Aorta (tissue), 5 donors: ENCODE data around the gene SMC1B. TPM values are rescaled to one million over a fixed set of nuclear protein-coding genes. Genes with fewer than 3 reads are reported as not detected.

Experiments
- ATAC-seq: fragments of 200-7000 bp; cut with Tn5 transposase; one replicate; pipeline ENCODE4 v1.9.1; 2022; ENCODE audit warnings: moderate library complexity; ENCODE audit not compliant: low FRiP score
- DNase-seq, 2 donors: peaks; one replicate each; pipeline ENCODE4 v3.0.0-alpha.2; 2020
- H3K27ac ChIP-seq, 2 donors: one replicate each; pipeline ENCODE4 v1.5.1; 2013; ENCODE audit warnings: low read length in 2 of 2, mild to moderate bottlenecking in 2 of 2, moderate library complexity in 2 of 2, control low read depth in 1 of 2, inconsistent platforms in 1 of 2, low read depth in 1 of 2
- H3K27me3 ChIP-seq, 2 donors: one replicate each; pipeline ENCODE4 v1.6.1; 2013; ENCODE audit warnings: control low read depth in 1 of 2, low read length in 1 of 2, mild to moderate bottlenecking in 1 of 2, moderate library complexity in 1 of 2; ENCODE audit not compliant: insufficient read depth in 2 of 2, control insufficient read depth in 1 of 2
- H3K36me3 ChIP-seq, 2 donors: one replicate each; pipeline ENCODE4 v1.6.1; 2013; ENCODE audit warnings: control low read depth in 1 of 2, low read length in 1 of 2, mild to moderate bottlenecking in 1 of 2; ENCODE audit not compliant: insufficient read depth in 2 of 2, control insufficient read depth in 1 of 2
- H3K4me1 ChIP-seq, 2 donors: one replicate each; pipeline ENCODE4 v1.6.1; 2013; ENCODE audit warnings: low read length in 2 of 2, control low read depth in 1 of 2, mild to moderate bottlenecking in 1 of 2, moderate library complexity in 1 of 2; ENCODE audit not compliant: insufficient read depth in 2 of 2, control insufficient read depth in 1 of 2
- H3K4me3 ChIP-seq, 2 donors: one replicate each; pipeline ENCODE4 v1.5.1; 2013; ENCODE audit warnings: low read length in 2 of 2, control low read depth in 1 of 2, mild to moderate bottlenecking in 1 of 2
- H3K9me3 ChIP-seq: one replicate; pipeline ENCODE4 v1.6.1; 2013; ENCODE audit warnings: mild to moderate bottlenecking, low read length; ENCODE audit not compliant: control insufficient read depth
- WGBS, 2 donors: extraction: QIAGEN DNeasy Blood & Tissue Kit; methylation state at CpG; one replicate each; pipeline ENCODE4 v1.1.7; 2013; 5-methylcytosine and 5-hydroxymethylcytosine counted together
- intact Hi-C, 2 donors: fragments of 100-400 bp; cut with DNase I; formaldehyde crosslinking; loops; one replicate each; pipeline versions ENCODE4 v1.14.2 to v1.15.0; 2022
- long read RNA-seq, 2 donors: library from polyadenylated mRNA; unstranded; transcript quantifications; one replicate each; pipeline ENCODE4 v2.0.0, GENCODE V29; 2020 to 2021
- polyA plus RNA-seq, 2 donors: library from polyadenylated mRNA; stranded (reverse); fragments of 200-250 nt; gene quantifications; one replicate each; pipeline ENCODE4 v1.2.3, GENCODE V29; 2013
- total RNA-seq, 2 donors: library from RNA; stranded (reverse); fragmentation: NEBNext Ultra II Directional; extraction: Animal tissue kit (Norgen Biotek cat#: 25700); gene quantifications; one replicate each; pipeline ENCODE4 v1.2.1, GENCODE V29; 2021
- donor health status: healthy with polysubstance abuse.
- donor health status: Bipolar disorder and iron deficiency.
- donor health status: DM: no; HTN: no; CAD: no.
- donor health status: DM: no; HTN: no; CAD: no.
- donor health status: DM: yes; HTN: yes; CAD: no.

Gene SMC1B, protein sequence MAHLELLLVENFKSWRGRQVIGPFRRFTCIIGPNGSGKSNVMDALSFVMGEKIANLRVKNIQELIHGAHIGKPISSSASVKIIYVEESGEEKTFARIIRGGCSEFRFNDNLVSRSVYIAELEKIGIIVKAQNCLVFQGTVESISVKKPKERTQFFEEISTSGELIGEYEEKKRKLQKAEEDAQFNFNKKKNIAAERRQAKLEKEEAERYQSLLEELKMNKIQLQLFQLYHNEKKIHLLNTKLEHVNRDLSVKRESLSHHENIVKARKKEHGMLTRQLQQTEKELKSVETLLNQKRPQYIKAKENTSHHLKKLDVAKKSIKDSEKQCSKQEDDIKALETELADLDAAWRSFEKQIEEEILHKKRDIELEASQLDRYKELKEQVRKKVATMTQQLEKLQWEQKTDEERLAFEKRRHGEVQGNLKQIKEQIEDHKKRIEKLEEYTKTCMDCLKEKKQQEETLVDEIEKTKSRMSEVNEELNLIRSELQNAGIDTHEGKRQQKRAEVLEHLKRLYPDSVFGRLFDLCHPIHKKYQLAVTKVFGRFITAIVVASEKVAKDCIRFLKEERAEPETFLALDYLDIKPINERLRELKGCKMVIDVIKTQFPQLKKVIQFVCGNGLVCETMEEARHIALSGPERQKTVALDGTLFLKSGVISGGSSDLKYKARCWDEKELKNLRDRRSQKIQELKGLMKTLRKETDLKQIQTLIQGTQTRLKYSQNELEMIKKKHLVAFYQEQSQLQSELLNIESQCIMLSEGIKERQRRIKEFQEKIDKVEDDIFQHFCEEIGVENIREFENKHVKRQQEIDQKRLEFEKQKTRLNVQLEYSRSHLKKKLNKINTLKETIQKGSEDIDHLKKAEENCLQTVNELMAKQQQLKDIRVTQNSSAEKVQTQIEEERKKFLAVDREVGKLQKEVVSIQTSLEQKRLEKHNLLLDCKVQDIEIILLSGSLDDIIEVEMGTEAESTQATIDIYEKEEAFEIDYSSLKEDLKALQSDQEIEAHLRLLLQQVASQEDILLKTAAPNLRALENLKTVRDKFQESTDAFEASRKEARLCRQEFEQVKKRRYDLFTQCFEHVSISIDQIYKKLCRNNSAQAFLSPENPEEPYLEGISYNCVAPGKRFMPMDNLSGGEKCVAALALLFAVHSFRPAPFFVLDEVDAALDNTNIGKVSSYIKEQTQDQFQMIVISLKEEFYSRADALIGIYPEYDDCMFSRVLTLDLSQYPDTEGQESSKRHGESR
- total RNA-seq (not detected), polyA plus RNA-seq (not detected)
- long read RNA-seq, donor 1, partial matches to known transcripts = 0 of 5 reads
- long read RNA-seq, donor 1, other reads (novel, unspliced or antisense) = 5 of 5 reads
- long read RNA-seq, donor 2, partial matches to known transcripts = 0 of 5 reads
- long read RNA-seq, donor 2, other reads (novel, unspliced or antisense) = 5 of 5 reads

DNA sequence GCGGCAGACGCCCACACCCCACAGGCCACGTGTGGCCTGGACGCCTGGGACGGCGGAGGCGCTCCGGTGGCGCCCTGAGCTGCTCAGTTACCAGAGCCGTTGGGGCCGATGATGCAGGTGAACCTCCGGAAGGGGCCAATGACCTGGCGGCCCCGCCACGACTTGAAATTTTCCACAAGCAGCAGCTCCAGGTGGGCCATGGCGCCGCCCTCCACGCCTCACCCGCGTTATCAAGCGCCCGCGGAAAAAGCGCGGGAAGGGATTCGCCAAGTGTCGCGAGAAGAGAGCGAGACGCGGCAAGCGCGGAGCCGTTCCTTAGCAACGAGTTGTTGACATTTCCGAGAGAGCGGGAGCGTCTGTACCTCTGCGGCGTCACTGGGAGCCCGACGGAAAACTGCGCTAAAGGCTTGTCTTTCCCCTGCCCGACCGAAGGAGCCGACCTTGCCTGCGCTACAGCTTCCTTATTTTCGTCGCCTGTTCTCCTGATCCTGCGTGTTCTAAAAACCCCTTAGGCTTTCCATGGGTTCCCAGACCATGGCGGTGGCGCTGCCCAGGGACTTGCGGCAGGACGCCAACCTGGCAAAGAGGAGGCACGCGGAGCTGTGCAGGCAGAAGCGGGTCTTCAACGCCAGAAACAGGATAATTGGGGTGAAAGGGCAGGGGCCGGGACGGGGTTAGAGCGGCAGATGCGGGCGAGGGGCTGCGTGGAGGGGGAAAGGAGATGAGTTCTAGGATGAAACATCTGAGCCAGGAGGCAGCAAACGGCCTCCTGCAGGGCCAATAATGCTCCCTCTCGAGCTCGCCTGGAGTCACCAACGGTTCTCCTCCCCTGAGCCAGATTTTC, at the start of gene SMC1B, which contains the start of gene RIBC2:
TSS of gene SMC1B (minus strand) at position 232 of the 844 bp plus-strand sequence. CDS start at position 200, 32 bp downstream.
TSS of gene RIBC2 (plus strand) at position 326 of the 844 bp plus-strand sequence. CDS start at position 520, 194 bp downstream.
- DNase-seq (peak; percentile 88 to 93), ATAC-seq (peak; percentile 93)
- WGBS, 2 donors = 7 to 12% methylated on average over 68 of the region's 68 CpGs

DNA sequence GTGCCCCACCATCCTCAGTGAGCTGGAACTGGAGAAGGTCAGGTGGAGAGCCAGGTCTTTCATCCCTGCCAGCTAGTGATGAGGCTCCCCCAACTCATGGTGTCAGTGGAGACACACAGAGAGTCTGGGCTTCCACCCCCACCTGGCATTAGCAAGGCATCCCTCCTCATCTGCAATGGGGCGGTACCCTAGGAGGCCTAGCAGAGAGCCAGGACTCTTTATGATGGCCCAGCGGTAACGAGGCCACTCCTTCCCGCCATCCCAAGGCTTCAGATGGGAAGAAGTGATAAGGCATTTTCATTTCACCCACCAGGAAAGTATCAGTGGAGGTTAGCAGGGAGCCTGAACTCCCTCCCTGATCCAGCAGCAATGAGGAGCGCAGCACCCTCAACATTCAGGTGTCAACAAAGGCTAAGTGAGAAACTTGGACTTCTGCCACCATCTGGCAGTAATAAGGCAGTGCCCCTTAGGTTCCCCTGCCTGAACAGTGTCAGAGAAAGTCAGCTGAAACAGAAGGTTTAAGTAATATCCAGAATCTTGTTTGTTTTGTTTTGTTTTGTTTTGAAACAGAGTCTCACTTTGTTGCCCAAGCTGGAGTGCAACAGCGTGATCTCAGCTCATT, 48.7 kb upstream of the SMC1B start:
- Histone ChIP-seq H3K27me3 (no peaks in the 10 kb centered on the region), H3K27ac (no peak overlapping the region), H3K9me3 (no peaks in the 10 kb centered on the region), H3K4me3 (no peak overlapping the region), H3K36me3 (no peaks in the 10 kb centered on the region), H3K4me1 (no peaks in the 10 kb centered on the region)
- no peak for DNase-seq
- intact Hi-C loops = no loop called here
- WGBS, 2 donors = 88 to 95% methylated on average over 6 of the region's 6 CpGs
- no peak for ATAC-seq

More for the DNA sequence above, at the start of gene SMC1B, which contains the start of gene RIBC2:
- Histone ChIP-seq H3K4me3 (peak within 1 kb of the TSS; percentile 0 to 20), H3K4me1 (no peaks in the 10 kb centered on the region), H3K36me3 (no peaks in the 10 kb centered on the region), H3K27me3 (no peaks in the 10 kb centered on the region), H3K27ac (no peak within 1 kb of the TSS), H3K9me3 (no peaks in the 10 kb centered on the region)
- intact Hi-C loops = loop anchor here in 1 of 2 donors (5.0 kb wide), 1 partner anchor 96 kb away; no protein-coding TSS in a partner anchor

DNA sequence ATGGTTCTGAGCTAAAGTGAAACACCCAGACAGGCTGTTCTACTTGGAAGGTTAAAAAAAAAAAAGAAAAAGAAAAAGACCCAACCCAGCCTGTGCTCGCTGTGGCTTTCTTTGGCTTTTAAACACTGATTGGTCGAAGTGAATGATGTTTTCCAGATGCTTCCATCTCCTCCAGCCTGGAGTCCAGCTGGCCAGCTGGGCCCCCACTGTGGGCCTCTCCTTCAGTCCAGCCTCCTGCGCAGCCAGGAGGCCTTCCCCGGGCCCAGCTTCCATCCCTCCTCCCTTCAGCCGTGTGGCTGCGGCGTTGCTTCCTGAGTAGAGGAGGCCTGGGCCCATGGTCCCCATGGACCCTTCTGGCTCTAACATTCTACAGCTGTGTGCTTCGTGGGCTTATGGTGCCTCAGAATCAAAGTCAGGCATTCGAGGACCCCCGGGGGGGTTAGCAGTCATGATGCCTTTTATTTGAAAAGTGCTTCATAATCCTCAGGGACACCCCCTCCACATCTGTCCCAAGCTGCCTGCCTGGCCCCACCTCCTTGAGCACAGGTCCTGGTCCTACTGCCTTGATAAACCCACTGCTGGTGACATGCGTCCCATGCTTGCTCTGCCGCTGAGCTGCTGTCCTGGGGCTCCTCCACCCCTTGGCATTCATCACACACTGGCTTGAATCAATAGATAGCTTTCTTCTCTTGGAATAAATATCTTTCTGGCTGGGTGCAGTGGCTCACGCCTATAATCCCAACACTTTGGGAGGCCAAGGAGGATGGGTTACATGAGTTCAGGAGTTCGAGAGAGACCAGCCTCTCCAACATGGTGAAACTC, 47.1 kb upstream of the SMC1B start:
- Histone ChIP-seq H3K27me3 (no peaks in the 10 kb centered on the region), H3K36me3 (no peaks in the 10 kb centered on the region), H3K27ac (no peak overlapping the region), H3K4me1 (no peaks in the 10 kb centered on the region), H3K4me3 (no peak overlapping the region), H3K9me3 (no peaks in the 10 kb centered on the region)
- peak in 1 of 2 donors; percentile 70 for DNase-seq
- 37 to 41% methylated on average over 14 of the region's 14 CpGs for whole genome bisulfite sequencing, 2 donors
- intact Hi-C loops = no loop called here
- peak; percentile 90 for ATAC-seq

DNA sequence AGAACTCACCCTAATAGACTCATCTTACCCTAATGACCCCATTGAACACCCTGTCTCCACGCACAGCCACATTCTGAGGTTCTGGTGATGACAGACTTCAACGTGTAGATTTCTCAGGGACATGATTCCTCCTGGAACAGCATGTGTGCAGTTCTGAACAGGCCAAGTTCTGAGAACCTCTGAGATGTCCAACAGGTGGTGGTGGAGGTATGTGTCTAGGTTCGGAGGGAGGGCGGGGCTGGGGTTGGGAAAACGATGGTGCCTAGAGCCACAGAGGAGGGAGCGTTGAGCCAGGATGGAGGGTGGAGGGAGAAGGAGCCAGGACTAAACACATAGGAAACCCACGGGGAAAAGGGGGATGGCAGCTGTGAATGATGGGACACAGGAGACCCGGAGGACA, 45.8 kb upstream of the SMC1B start:
- H3K4me1 ChIP-seq = no peaks in the 10 kb centered on the region
- WGBS, 2 donors = 92 to 94% methylated on average over 8 of the region's 8 CpGs
- intact Hi-C loops = no loop called here
- H3K36me3 ChIP-seq = no peaks in the 10 kb centered on the region
- no peaks in the 10 kb centered on the region for H3K27me3 ChIP-seq
- no peak overlapping the region for H3K4me3 ChIP-seq
- ATAC-seq (no peak), DNase-seq (peak in 1 of 2 donors; percentile 29)
- no peaks in the 10 kb centered on the region for H3K9me3 ChIP-seq
- no peak overlapping the region for H3K27ac ChIP-seq

DNA sequence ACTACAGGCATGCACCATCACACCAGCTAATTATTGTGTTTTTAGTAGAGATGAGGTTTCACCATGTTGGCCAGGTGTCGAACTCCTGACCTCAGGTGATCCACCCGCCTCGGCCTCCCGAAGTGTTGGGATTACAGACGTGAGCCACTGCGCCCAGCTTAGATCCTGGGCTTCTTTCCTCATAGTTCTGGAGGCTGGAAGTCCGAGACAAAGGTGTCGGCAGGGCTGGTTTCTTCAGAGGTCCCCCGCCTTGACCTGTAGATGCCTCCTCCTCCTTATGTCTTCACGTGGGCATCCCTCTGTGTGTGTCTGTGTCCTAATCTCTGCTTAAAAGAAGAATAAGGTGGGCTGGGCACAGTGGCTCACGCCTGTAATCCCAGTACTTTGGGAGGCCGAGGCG, 45.1 kb upstream of the SMC1B start:
- Histone ChIP-seq H3K4me1 (no peaks in the 10 kb centered on the region), H3K36me3 (no peaks in the 10 kb centered on the region), H3K9me3 (no peaks in the 10 kb centered on the region), H3K27ac (no peak overlapping the region), H3K27me3 (no peaks in the 10 kb centered on the region), H3K4me3 (no peak overlapping the region)
- no peak for DNase-seq
- intact Hi-C loops = no loop called here
- 98 to 99% methylated on average over 13 of the region's 13 CpGs for WGBS, 2 donors
- ATAC-seq = no peak

DNA sequence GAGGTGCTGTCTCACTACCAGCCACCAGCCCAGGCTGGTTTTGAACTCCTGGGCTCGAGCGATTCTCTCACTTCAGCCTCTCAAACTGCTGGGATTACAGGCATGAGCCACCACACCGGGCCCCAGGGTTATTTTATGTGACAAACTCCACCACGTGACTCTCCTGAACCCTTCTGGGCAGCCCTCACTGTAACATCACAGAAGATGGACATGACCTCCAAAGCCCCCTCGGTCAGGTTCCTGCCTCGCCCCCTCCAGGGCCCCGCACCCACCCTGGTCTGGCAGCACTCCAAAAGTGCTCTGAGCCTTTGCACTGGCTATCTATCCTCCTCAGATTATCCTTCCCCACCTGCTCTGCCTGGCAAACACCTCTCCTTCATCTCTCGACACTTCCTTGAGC, 43.4 kb upstream of the SMC1B start:
- H3K27ac ChIP-seq = no peak overlapping the region

DNA sequence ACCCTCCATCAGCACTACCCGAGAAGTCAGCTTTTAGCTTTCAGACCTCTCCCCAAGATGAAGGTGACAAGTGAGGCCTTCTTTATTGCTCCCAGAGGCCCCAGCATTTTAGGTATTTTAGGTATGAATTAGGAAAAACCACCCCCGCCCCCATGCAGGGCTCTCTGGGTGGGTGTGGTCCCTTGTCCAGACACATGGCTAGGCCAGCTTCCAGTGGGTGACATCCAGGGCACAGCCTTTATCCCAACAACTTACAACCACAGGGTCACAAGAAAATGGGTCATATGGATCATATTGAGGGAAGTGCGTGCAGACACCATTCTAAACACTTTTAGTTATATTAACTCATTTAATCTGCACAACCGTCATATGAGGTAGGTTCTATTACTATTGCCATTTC, 42.2 kb upstream of the SMC1B start:
- no peak for ATAC-seq
- intact Hi-C loops = no loop called here
- Histone ChIP-seq H3K27ac (no peak overlapping the region), H3K9me3 (no peaks in the 10 kb centered on the region), H3K4me1 (peaks cover 0 to 1% of the 10 kb centered on the region in 2 donors), H3K27me3 (no peaks in the 10 kb centered on the region), H3K36me3 (no peaks in the 10 kb centered on the region), H3K4me3 (no peak overlapping the region)
- WGBS, 2 donors = 92 to 98% methylated on average over 4 of the region's 4 CpGs
- DNase-seq = no peak

More for the DNA sequence above, 43.4 kb upstream of the SMC1B start:
- Histone ChIP-seq H3K9me3 (no peaks in the 10 kb centered on the region), H3K4me1 (no peaks in the 10 kb centered on the region), H3K36me3 (no peaks in the 10 kb centered on the region), H3K4me3 (no peak overlapping the region), H3K27me3 (no peaks in the 10 kb centered on the region)
- intact Hi-C loops = no loop called here
- no peak for ATAC-seq
- DNase-seq = no peak
- 92 to 95% methylated on average over 8 of the region's 8 CpGs for WGBS, 2 donors
